ENCODE results near the gene GBE1.
A peak's percentile ranks its signal among the peaks of the same experiment; 100 is the strongest.

GBE1 gene

DNA sequence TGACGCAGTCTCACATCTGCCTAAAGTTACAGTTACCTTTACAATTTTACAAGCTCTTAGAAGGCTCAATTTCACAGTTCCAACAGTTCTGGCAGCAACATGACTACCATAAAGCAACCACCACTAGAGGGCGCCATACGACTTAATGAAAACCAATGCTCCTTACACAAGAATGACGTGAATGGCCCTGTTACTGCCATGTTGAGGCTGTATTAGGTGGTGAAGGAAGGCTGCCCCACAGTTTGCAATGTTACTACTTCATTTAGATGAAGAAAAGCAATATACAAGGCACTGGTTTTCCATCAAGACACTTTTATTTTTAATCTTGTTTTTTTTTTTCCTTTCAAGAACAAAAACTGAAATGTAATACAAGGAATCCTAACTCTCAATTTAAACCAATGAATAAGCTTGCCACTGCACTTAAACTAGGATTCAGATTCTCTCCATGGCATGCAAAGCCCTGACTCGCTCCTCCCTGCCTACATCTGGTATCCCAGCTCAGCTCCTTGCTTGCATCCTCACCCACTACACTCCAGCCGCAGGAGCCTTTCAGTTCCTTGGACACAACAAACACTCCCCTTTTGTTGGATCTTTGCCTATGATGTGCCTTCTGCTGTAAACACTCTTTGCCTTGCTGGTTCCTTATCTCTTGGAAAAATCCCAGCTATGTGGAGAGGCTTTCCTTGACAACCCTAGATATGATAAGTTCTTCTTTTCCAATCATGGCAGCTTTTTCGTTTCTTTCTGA is 270.7 kb downstream of the GBE1 start:
- in situ Hi-C loops (cut with HindIII; ENCODE audit: low sequenced_read_pairs): no loop called here
- TF ChIP-seq, protein P1, sequence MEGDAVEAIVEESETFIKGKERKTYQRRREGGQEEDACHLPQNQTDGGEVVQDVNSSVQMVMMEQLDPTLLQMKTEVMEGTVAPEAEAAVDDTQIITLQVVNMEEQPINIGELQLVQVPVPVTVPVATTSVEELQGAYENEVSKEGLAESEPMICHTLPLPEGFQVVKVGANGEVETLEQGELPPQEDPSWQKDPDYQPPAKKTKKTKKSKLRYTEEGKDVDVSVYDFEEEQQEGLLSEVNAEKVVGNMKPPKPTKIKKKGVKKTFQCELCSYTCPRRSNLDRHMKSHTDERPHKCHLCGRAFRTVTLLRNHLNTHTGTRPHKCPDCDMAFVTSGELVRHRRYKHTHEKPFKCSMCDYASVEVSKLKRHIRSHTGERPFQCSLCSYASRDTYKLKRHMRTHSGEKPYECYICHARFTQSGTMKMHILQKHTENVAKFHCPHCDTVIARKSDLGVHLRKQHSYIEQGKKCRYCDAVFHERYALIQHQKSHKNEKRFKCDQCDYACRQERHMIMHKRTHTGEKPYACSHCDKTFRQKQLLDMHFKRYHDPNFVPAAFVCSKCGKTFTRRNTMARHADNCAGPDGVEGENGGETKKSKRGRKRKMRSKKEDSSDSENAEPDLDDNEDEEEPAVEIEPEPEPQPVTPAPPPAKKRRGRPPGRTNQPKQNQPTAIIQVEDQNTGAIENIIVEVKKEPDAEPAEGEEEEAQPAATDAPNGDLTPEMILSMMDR (IDR thresholded peaks at IDR 0.05; ENCODE audit: low read depth, low read length): peak; percentile 80

DNA sequence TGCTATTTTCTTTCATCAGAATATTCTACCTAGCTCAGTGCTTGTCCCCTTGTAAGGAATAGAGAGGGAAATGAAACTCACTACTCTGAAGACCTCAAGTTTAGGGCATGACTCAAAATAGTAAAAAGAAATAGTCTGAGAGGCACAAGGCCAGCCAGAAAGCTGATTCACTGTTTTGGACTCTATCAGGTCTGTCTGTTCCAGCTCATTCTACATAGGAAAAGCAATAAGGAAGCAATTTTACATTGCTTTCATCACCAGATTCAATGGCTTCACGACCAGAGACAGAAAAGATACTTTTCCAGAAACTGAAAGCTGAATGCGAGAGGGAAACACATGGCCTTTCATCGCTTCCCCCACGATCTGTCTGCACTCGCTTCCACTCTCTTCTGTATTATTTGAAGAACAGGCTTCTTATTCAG is 276.0 kb downstream of the GBE1 start:
- TF ChIP-seq, protein P1 (IDR thresholded peaks at IDR 0.05; ENCODE audit: low read depth, low read length): no peak
- H3K4me3 ChIP-seq (ENCODE audit: low read depth, low read length): no peak overlapping the region
- in situ Hi-C loops (cut with HindIII; ENCODE audit: low sequenced_read_pairs): no loop called here
- DNase-seq (ENCODE audit: low read depth, low spot score): peak; percentile 83

More for the DNA sequence above, 270.7 kb downstream of the GBE1 start:
- DNase-seq (ENCODE audit: low read depth, low spot score): peak; percentile 86
- H3K4me3 ChIP-seq (ENCODE audit: low read depth, low read length): no peak overlapping the region

DNA sequence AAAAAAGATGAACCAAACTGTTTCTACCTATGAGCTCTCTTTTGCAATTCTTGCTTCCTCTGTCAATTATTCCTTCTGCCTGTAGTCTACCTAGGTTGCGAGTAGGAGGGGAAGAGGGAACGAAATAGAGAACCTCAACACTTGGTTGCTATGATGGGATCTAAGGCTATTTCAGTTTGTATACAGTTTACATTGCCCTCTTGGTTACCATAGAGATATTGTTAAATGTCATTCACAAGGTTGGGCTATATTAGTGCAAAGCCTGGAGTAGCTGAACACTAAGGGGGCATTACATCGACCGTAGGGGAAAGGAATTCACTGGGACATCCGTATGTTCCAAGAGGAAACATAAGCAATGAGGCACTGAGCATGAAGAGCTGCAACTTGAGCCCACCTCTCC is 276.9 kb downstream of the GBE1 start:
- no peak for DNase-seq (ENCODE audit: low read depth, low spot score)
- TF ChIP-seq, protein P1 (IDR thresholded peaks at IDR 0.05; ENCODE audit: low read depth, low read length): no peak
- in situ Hi-C loops (cut with HindIII; ENCODE audit: low sequenced_read_pairs): no loop called here
- no peak overlapping the region for H3K4me3 ChIP-seq (ENCODE audit: low read depth, low read length)

DNA sequence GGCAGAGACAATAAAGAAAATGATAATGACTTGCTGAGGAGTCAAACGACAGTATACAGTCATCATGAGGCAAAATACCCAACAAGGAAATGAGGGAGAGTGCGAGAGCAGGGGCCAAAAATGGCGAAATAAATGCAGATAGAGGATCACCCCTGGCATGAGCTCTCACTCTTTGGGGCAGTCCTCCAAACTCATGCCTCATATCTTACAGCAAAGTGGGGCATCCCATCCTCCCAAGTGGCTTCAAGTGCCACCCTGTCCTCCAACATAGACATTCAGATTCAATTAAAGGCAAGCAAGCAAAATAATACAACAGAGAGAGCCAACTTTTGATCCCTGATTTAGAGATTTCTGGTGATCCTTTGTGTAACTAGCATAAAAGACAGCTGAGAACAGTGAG is 278.4 kb downstream of the GBE1 start:
- TF ChIP-seq, protein P1 (IDR thresholded peaks at IDR 0.05; ENCODE audit: low read depth, low read length): no peak
- no peak for DNase-seq (ENCODE audit: low read depth, low spot score)
- no peak overlapping the region for H3K4me3 ChIP-seq (ENCODE audit: low read depth, low read length)
- in situ Hi-C loops (cut with HindIII; ENCODE audit: low sequenced_read_pairs): no loop called here

DNA sequence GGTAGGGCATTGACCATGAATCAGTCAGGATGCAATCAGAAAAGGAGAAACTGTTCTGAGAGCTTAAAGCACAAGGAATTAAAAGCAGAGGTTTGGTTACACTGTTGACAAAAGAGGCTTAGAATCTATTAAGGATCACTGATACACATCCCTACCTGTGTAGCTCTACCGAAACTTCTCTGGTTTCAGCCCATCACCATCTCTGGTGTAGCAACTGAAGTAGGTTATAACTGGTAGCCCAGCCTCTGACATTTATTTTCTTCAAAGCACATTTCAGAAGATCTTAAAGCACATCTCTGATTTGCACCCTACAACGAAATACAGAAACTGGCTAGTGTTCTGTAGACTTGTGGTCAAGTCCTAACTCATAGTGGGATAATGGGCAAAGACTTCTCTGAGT is 283.7 kb downstream of the GBE1 start:
- DNase-seq (ENCODE audit: low read depth, low spot score): no peak

DNA sequence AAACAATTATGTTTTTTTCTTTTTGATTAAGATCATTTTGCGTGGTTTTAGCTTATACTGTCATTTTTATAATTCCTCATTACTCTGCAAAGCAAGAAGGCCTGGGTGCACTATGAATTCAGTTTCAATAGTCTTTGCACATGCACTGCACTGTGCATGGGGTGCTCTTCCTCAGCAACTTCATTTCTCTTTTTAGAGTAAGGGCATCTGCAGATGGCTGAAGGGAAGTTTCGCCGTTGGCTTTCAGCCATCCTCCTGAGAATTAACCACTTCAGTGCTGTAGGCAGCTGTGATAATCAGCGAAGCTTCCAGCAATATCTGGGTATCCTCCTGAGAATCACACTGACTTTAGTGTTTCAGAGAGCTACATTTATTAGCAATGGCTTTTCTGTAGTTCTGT is 284.8 kb downstream of the GBE1 start:
- no peak for DNase-seq (ENCODE audit: low read depth, low spot score)

More for the DNA sequence above, 283.7 kb downstream of the GBE1 start:
- H3K4me3 ChIP-seq (ENCODE audit: low read depth, low read length): no peak overlapping the region
- in situ Hi-C loops (cut with HindIII; ENCODE audit: low sequenced_read_pairs): no loop called here
- TF ChIP-seq, protein P1 (IDR thresholded peaks at IDR 0.05; ENCODE audit: low read depth, low read length): no peak

More for the DNA sequence above, 284.8 kb downstream of the GBE1 start:
- H3K4me3 ChIP-seq (ENCODE audit: low read depth, low read length): no peak overlapping the region
- in situ Hi-C loops (cut with HindIII; ENCODE audit: low sequenced_read_pairs): no loop called here
- TF ChIP-seq, protein P1 (IDR thresholded peaks at IDR 0.05; ENCODE audit: low read depth, low read length): no peak
